Left lung (tissue), 10 donors: ENCODE measurements around the gene KPRP. TPM values are rescaled to one million over a fixed set of nuclear protein-coding genes. Genes with fewer than 3 reads are reported as not detected.

Experiments
- ATAC-seq: fragments of 200-7000 bp; cut with Tn5 transposase; one replicate; pipeline ENCODE4 v1.9.1; 2020; ENCODE audit warnings: moderate library complexity
- DNase-seq, 4 donors: peaks; one replicate each; pipeline ENCODE4 v3.0.0-alpha.2; 2013 to 2020
- H3K27ac ChIP-seq, 2 donors: fragments of 200-600 bp; sonication (generic) in 1 of 2; one replicate each; pipeline versions ENCODE4 v1.5.0 to v1.8.0; 2020 to 2021
- H3K27me3 ChIP-seq, 2 donors: fragments of 200-600 bp; sonication (generic) in 1 of 2; one replicate each; pipeline versions ENCODE4 v1.5.0 to v1.8.0; 2020 to 2021
- H3K36me3 ChIP-seq, 2 donors: fragments of 200-600 bp; sonication (generic) in 1 of 2; one replicate each; pipeline versions ENCODE4 v1.5.0 to v1.8.0; 2020 to 2021
- H3K4me1 ChIP-seq, 2 donors: fragments of 200-600 bp; one replicate each; pipeline ENCODE4 v1.8.0; 2021
- H3K4me3 ChIP-seq, 2 donors: fragments of 200-600 bp; sonication (generic) in 1 of 2; one replicate each; pipeline versions ENCODE4 v1.5.0 to v1.8.0; 2020 to 2021; ENCODE audit warnings: mild to moderate bottlenecking in 1 of 2
- H3K9me3 ChIP-seq, 2 donors: fragments of 200-600 bp; sonication (generic) in 1 of 2; one replicate each; pipeline versions ENCODE4 v1.5.0 to v1.8.0; 2020 to 2021
- intact Hi-C, 2 donors: fragments of 100-400 bp; cut with DNase I; formaldehyde crosslinking; loops; one replicate each; pipeline versions ENCODE4 v1.11.2 to v1.14.2; 2022
- polyA plus RNA-seq, 6 donors: library from polyadenylated mRNA; unstranded; fragments of 120-200 nt; gene quantifications; one replicate each; pipeline ENCODE4 v1.2.1, GENCODE V29; 2013; ENCODE audit not compliant: insufficient read length in 6 of 6
- total RNA-seq, 2 donors: library from RNA; stranded (reverse); fragmentation: NEBNext Ultra II Directional; extraction: Animal tissue kit (Norgen Biotek cat#: 25700); gene quantifications; one replicate each; pipeline ENCODE4 v1.2.1, GENCODE V29; 2021
- TF ChIP-seq, protein P1 (sequence below), 2 donors: fragments of 200-600 bp; sonication (generic) in 1 of 2; IDR thresholded peaks; one replicate each; pipeline versions ENCODE4 v1.5.0 to v1.8.0; 2021; ENCODE audit warnings: antibody characterized with exemption in 2 of 2
- donor health status: DM: no; HTN: yes; CAD: no.
- donor health status: DM: no; HTN: no; CAD: no.

Gene KPRP
- total and polyA plus RNA-seq, 8 donors: not detected

- TF ChIP-seq, protein P1, sequence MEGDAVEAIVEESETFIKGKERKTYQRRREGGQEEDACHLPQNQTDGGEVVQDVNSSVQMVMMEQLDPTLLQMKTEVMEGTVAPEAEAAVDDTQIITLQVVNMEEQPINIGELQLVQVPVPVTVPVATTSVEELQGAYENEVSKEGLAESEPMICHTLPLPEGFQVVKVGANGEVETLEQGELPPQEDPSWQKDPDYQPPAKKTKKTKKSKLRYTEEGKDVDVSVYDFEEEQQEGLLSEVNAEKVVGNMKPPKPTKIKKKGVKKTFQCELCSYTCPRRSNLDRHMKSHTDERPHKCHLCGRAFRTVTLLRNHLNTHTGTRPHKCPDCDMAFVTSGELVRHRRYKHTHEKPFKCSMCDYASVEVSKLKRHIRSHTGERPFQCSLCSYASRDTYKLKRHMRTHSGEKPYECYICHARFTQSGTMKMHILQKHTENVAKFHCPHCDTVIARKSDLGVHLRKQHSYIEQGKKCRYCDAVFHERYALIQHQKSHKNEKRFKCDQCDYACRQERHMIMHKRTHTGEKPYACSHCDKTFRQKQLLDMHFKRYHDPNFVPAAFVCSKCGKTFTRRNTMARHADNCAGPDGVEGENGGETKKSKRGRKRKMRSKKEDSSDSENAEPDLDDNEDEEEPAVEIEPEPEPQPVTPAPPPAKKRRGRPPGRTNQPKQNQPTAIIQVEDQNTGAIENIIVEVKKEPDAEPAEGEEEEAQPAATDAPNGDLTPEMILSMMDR (IDR thresholded peaks at IDR 0.05): no peak
- Histone ChIP-seq H3K27ac (no peak within 1 kb of the TSS), H3K36me3 (no peaks in the 10 kb centered on the region), H3K4me1 (no peaks in the 10 kb centered on the region), H3K4me3 (no peak within 1 kb of the TSS), H3K9me3 (no peaks in the 10 kb centered on the region), H3K27me3 (peaks cover 0 to 5% of the 10 kb centered on the region in 2 donors)
- ATAC-seq (no peak), DNase-seq (no peak)
- intact Hi-C loops: no loop called here
Measured at GRCh38 chr1:152786077-152786476, 28.3 kb downstream of the KPRP start, which contains the start of gene LCE1E. TSS of gene LCE1E (plus strand) at chr1:152786257. CDS start at chr1:152787300, 1,043 bp downstream.

DNA sequence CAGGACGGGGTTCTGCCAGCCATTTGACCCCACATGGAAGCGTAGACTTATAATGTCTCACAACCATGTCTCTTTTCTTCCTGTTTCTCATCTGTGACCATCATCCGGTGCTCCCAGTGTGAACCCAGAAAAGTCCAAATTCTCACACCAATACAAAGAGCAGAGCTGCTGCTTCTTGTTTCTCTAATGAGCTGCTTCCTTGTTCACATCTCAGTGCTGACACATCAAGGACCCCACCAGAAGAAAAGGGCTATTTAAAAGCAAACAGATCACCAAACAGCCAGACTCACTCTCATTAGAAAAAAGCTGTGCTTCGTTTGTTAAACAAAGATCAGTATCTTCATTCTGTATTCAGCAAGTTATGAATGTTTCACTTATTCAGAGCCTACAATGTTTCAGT lies 37.9 kb downstream of the KPRP start:
- no peak for DNase-seq
- H3K4me3 ChIP-seq: no peak overlapping the region
- no peaks in the 10 kb centered on the region for H3K36me3 ChIP-seq
- no peaks in the 10 kb centered on the region for H3K9me3 ChIP-seq
- no peak overlapping the region for H3K27ac ChIP-seq
- no peaks in the 10 kb centered on the region for H3K27me3 ChIP-seq
- ATAC-seq: no peak
- intact Hi-C loops: no loop called here
- no peaks in the 10 kb centered on the region for H3K4me1 ChIP-seq
- TF ChIP-seq, protein P1 (IDR thresholded peaks at IDR 0.05): no peak

GRCh38 chr1:152796421-152796820 lies 38.6 kb downstream of the KPRP start, which contains the start of gene LCE1D:
TSS of gene LCE1D (plus strand) at chr1:152796721. CDS start at chr1:152797795, 1,074 bp downstream.
- no peak for DNase-seq
- Histone ChIP-seq H3K4me3 (no peak within 1 kb of the TSS), H3K4me1 (no peaks in the 10 kb centered on the region), H3K9me3 (no peaks in the 10 kb centered on the region), H3K27ac (no peak within 1 kb of the TSS), H3K27me3 (no peaks in the 10 kb centered on the region), H3K36me3 (no peaks in the 10 kb centered on the region)
- TF ChIP-seq, protein P1 (IDR thresholded peaks at IDR 0.05): no peak
- no peak for ATAC-seq
- intact Hi-C loops: no loop called here

DNA sequence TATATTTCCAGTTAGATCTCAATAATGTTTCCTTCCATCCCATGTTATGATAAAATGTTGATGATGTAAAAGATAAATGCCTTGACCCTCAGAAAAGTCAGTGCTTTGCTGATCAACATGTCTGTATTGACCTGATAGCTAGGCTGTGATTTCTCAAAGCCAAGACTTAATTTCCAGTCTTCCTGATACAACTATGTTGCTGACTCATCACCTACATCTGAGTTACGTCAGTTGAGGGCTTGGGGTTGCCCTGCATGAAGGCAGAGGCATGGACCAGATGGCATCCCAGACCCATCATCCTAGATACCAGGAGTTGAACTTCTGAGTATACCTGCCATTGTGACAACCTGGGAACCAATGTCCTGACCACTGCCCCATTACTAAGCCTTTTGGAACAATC lies 43.5 kb downstream of the KPRP start:
- TF ChIP-seq, protein P1 (IDR thresholded peaks at IDR 0.05): no peak

DNA sequence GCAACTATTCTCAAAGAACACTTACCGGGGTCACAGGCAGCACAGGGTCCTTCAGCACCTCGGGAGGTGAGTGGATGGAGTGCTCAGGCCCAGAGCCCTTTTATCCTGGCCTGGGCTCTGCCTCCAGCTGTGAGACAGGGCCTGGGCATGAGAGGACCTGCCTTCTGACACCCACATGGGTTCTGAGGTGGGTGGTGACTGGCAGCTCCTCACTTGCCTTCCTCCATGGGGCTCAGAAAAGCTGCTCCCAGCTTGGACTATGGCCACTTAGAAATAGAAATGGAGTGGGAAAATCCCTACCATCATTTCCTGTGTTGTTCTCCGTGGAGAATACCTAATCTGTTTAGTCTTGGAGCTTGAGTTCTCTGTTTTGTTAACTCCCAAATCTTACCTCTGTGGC lies 48.8 kb downstream of the KPRP start, which contains the start of gene LCE1C:
TSS of gene LCE1C (minus strand) at position 76 of the 400 bp plus-strand sequence. CDS start 1,173 bp downstream, outside the sequence.
- H3K27me3 ChIP-seq: no peaks in the 10 kb centered on the region
- H3K4me1 ChIP-seq: no peaks in the 10 kb centered on the region
- no peak within 1 kb of the TSS for H3K27ac ChIP-seq
- H3K36me3 ChIP-seq: no peaks in the 10 kb centered on the region
- no peak within 1 kb of the TSS for H3K4me3 ChIP-seq
- TF ChIP-seq, protein P1 (IDR thresholded peaks at IDR 0.05): no peak
- no peak for DNase-seq
- no peak for ATAC-seq
- intact Hi-C loops: no loop called here
- no peaks in the 10 kb centered on the region for H3K9me3 ChIP-seq

More for the DNA sequence above, 43.5 kb downstream of the KPRP start:
- DNase-seq (no peak), ATAC-seq (no peak)
- Histone ChIP-seq H3K4me1 (no peaks in the 10 kb centered on the region), H3K4me3 (no peak overlapping the region), H3K9me3 (no peaks in the 10 kb centered on the region), H3K36me3 (no peaks in the 10 kb centered on the region), H3K27ac (no peak overlapping the region), H3K27me3 (no peaks in the 10 kb centered on the region)
- intact Hi-C loops: no loop called here
